GM12872 (cell line): ENCODE data around the gene HCRTR1.

Experiments used
- CTCF ChIP-seq: IDR thresholded peaks from 3 replicates; pipeline ENCODE4 v1.5.1; 2011; ENCODE audit warnings: low read depth, mild to moderate bottlenecking, low read length, moderate library complexity; ENCODE audit not compliant: insufficient read depth

Gene HCRTR1

GRCh38 chr1:31646259-31646960 is 28.9 kb downstream of the HCRTR1 start:
- no peak for TF ChIP-seq CTCF

GRCh38 chr1:31647106-31647505 is 29.6 kb downstream of the HCRTR1 start:
- TF ChIP-seq CTCF: no peak

GRCh38 chr1:31648190-31648589 is 30.7 kb downstream of the HCRTR1 start:
- TF ChIP-seq CTCF: no peak

GRCh38 chr1:31648641-31649357 is 31.3 kb downstream of the HCRTR1 start:
- TF ChIP-seq CTCF: no peak

- TF ChIP-seq CTCF: no peak
These were observed 32.9 kb downstream of the HCRTR1 start for GRCh38 chr1:31650161-31651088.

- TF ChIP-seq CTCF: no peak
These were observed 33.6 kb downstream of the HCRTR1 start for GRCh38 chr1:31651089-31651420.

GRCh38 chr1:31651766-31652165 is 34.3 kb downstream of the HCRTR1 start:
- no peak for TF ChIP-seq CTCF
